Measurements from ENCODE around the gene RRN3. TPM values are rescaled to one million over a fixed set of nuclear protein-coding genes. Genes with fewer than 3 reads are reported as not detected.
"Not testable (repeated sequence)": the region's sequence is repeated elsewhere in the genome, so short reads cannot be mapped to it uniquely, and the experiment has no call there.

RRN3 gene
- polyA plus RNA-seq, 10 donors = 22.1 to 36.3 (median 30.7) TPM

- DNase-seq = not testable (repeated sequence)
These were observed 33.8 kb upstream of the RRN3 start for GRCh38 chr16:15127641-15128425.

GRCh38 chr16:15100372-15100987 lies 6.4 kb upstream of the RRN3 start:
- not testable (repeated sequence) for DNase-seq

- DNase-seq = peak in 1 of 3 donors; percentile 1
These were observed 5.4 kb upstream of the RRN3 start for GRCh38 chr16:15099366-15099909.

GRCh38 chr16:15096583-15096972 lies 2.5 kb upstream of the RRN3 start:
- not testable (repeated sequence) for DNase-seq

- DNase-seq = not testable (repeated sequence)
These were observed 509 bp downstream of the RRN3 start for GRCh38 chr16:15093571-15093954.

- DNase-seq = not testable (repeated sequence)
These were observed 3.3 kb downstream of the RRN3 start for GRCh38 chr16:15090663-15091269.

GRCh38 chr16:15082788-15083187 lies 11.3 kb downstream of the RRN3 start:
- not testable (repeated sequence) for DNase-seq

GRCh38 chr16:15080883-15081282 lies 13.2 kb downstream of the RRN3 start:
- DNase-seq = not testable (repeated sequence)

- DNase-seq = not testable (repeated sequence)
These were observed 17.9 kb downstream of the RRN3 start for GRCh38 chr16:15076161-15076560.

GRCh38 chr16:15073101-15073500 lies 21.0 kb downstream of the RRN3 start:
- DNase-seq = no peak

- not testable (repeated sequence) for DNase-seq
These were observed 21.9 kb downstream of the RRN3 start for GRCh38 chr16:15071916-15072769.

GRCh38 chr16:15071013-15071412 lies 23.1 kb downstream of the RRN3 start:
- not testable (repeated sequence) for DNase-seq

- DNase-seq = not testable (repeated sequence)
These were observed 27.4 kb downstream of the RRN3 start for GRCh38 chr16:15066690-15067089.

- DNase-seq = not testable (repeated sequence)
These were observed 28.1 kb downstream of the RRN3 start for GRCh38 chr16:15065961-15066360.

GRCh38 chr16:15062085-15062810 lies 31.8 kb downstream of the RRN3 start:
- DNase-seq = not testable (repeated sequence)

GRCh38 chr16:15059324-15059723 lies 34.7 kb downstream of the RRN3 start:
- no peak for DNase-seq

- DNase-seq = no peak
These were observed 36.2 kb downstream of the RRN3 start for GRCh38 chr16:15057681-15058417.

- DNase-seq = peak; percentile 24 to 72 (median 24)
These were observed 38.7 kb downstream of the RRN3 start for GRCh38 chr16:15055141-15056053.

All from muscle of back (tissue), 11 donors.